GM18867 (cell line): ENCODE data around the gene ANKRD30A.
"Not testable (repeated sequence)": the region's sequence is repeated elsewhere in the genome, so short reads cannot be mapped to it uniquely, and the experiment has no call there.

ENCODE experiments used
- ATAC-seq: cut with Tn5 transposase; IDR thresholded peaks from one replicate; pipeline ENCODE4 v1.9.1; 2021; ENCODE audit warnings: mild to moderate bottlenecking, moderate library complexity; ENCODE audit not compliant: unreplicated experiment

ANKRD30A gene

GRCh38 chr10:37246637-37247036 lies 121.2 kb downstream of the ANKRD30A start:
- ATAC-seq: no peak

- not testable (repeated sequence) for ATAC-seq
Observed at GRCh38 chr10:37255837-37256236, 130.4 kb downstream of the ANKRD30A start.

- no peak for ATAC-seq
Observed at GRCh38 chr10:37263304-37263703, 137.9 kb downstream of the ANKRD30A start.

- no peak for ATAC-seq
Observed at GRCh38 chr10:37268266-37268665, 142.9 kb downstream of the ANKRD30A start.

- no peak for ATAC-seq
Observed at GRCh38 chr10:37269554-37270256, 144.3 kb downstream of the ANKRD30A start.

- no peak for ATAC-seq
Observed at GRCh38 chr10:37275216-37275777, 149.9 kb downstream of the ANKRD30A start.

GRCh38 chr10:37285063-37285462 lies 159.7 kb downstream of the ANKRD30A start:
- ATAC-seq: no peak

GRCh38 chr10:37289833-37290464 lies 164.6 kb downstream of the ANKRD30A start:
- no peak for ATAC-seq

- ATAC-seq: no peak
Observed at GRCh38 chr10:37301271-37301670, 175.9 kb downstream of the ANKRD30A start.

- no peak for ATAC-seq
Observed at GRCh38 chr10:37304036-37304435, 178.6 kb downstream of the ANKRD30A start.

- no peak for ATAC-seq
Observed at GRCh38 chr10:37314350-37314749, 189.0 kb downstream of the ANKRD30A start.

GRCh38 chr10:37314862-37315261 lies 189.5 kb downstream of the ANKRD30A start:
- no peak for ATAC-seq

GRCh38 chr10:37344413-37344812 lies 219.0 kb downstream of the ANKRD30A start:
- no peak for ATAC-seq

GRCh38 chr10:37379991-37380390 lies 254.6 kb downstream of the ANKRD30A start:
- no peak for ATAC-seq

GRCh38 chr10:37381271-37381670 lies 255.9 kb downstream of the ANKRD30A start:
- no peak for ATAC-seq

- no peak for ATAC-seq
Observed at GRCh38 chr10:37384923-37385322, 259.5 kb downstream of the ANKRD30A start.

GRCh38 chr10:37390926-37391325 lies 265.5 kb downstream of the ANKRD30A start:
- ATAC-seq: no peak

- ATAC-seq: not testable (repeated sequence)
Observed at GRCh38 chr10:37400774-37401173, 275.4 kb downstream of the ANKRD30A start.

GRCh38 chr10:37401225-37401624 lies 275.8 kb downstream of the ANKRD30A start:
- ATAC-seq: no peak

- no peak for ATAC-seq
Observed at GRCh38 chr10:37403776-37404175, 278.4 kb downstream of the ANKRD30A start.
